HepG2 (cell line): Measurements from ENCODE around the gene UQCRHL. TPM values are rescaled to one million over a fixed set of nuclear protein-coding genes. Genes with fewer than 3 reads are reported as not detected.

Experiments used
- ATF7 ChIP-seq, 2 experiments: fragments of 450-650 bp in 1 of 2; sonication (generic) in 1 of 2; formaldehyde crosslinking in 1 of 2; IDR thresholded peaks; 2 replicates each; pipeline versions ENCODE4 v1.4.0 to v1.6.1; 2016 to 2020; ENCODE audit warnings: antibody characterized with exemption in 1 of 2, mild to moderate bottlenecking in 1 of 2, missing genetic modification reagents in 1 of 2
- FOXA1 ChIP-seq, 2 experiments: fragments of 450-650 bp in 1 of 2; sonication (generic) in 1 of 2; formaldehyde crosslinking in 1 of 2; IDR thresholded peaks; 2 replicates each; pipeline versions ENCODE4 v1.4.0 to v1.6.1; 2016 to 2020; ENCODE audit warnings: missing genetic modification reagents in 1 of 2
- GFI1 ChIP-seq: sonication (generic); formaldehyde crosslinking; IDR thresholded peaks from 2 replicates; pipeline ENCODE4 v1.5.0; 2020; ENCODE audit warnings: missing genetic modification reagents, mild to moderate bottlenecking, borderline replicate concordance
- GTF3A ChIP-seq: sonication (generic); formaldehyde crosslinking; conservative IDR thresholded peaks from 2 replicates; pipeline ENCODE4 v1.4.0; 2020; ENCODE audit warnings: mild to moderate bottlenecking, missing genetic modification reagents
- HES4 ChIP-seq: sonication (generic); formaldehyde crosslinking; IDR thresholded peaks from 2 replicates; pipeline ENCODE4 v1.9.0; 2021; ENCODE audit warnings: mild to moderate bottlenecking, missing genetic modification reagents, borderline replicate concordance
- HNRNPK ChIP-seq: fragments of 200-400 bp; formaldehyde crosslinking; IDR thresholded peaks from 2 replicates; pipeline ENCODE4 v1.6.1; 2018; ENCODE audit warnings: low read length, low read depth, moderate library complexity, mild to moderate bottlenecking; ENCODE audit not compliant: poor library complexity, severe bottlenecking
- ISL2 ChIP-seq: sonication (generic); formaldehyde crosslinking; IDR thresholded peaks from 2 replicates; pipeline ENCODE4 v1.5.0; 2020; ENCODE audit warnings: missing genetic modification reagents
- JDP2 ChIP-seq: sonication (generic); formaldehyde crosslinking; IDR thresholded peaks from 2 replicates; pipeline ENCODE4 v1.8.1; 2022; ENCODE audit warnings: missing genetic modification reagents, borderline replicate concordance
- KDM6A ChIP-seq: IDR thresholded peaks from 2 replicates; pipeline ENCODE4 v1.6.1; 2016; ENCODE audit warnings: low read depth
- KLF13 ChIP-seq: sonication (generic); formaldehyde crosslinking; IDR thresholded peaks from 2 replicates; pipeline ENCODE4 v1.4.0; 2020; ENCODE audit warnings: mild to moderate bottlenecking, missing genetic modification reagents
- MED1 ChIP-seq: sonication (generic); formaldehyde crosslinking; IDR thresholded peaks from 2 replicates; pipeline ENCODE4 v1.4.0; 2020; ENCODE audit warnings: missing genetic modification reagents
- MED13 ChIP-seq: sonication (generic); formaldehyde crosslinking; IDR thresholded peaks from 2 replicates; pipeline ENCODE4 v1.5.0; 2020; ENCODE audit warnings: missing genetic modification reagents
- SATB2 ChIP-seq: sonication (generic); formaldehyde crosslinking; IDR thresholded peaks from 2 replicates; pipeline ENCODE4 v1.5.0; 2020; ENCODE audit warnings: missing genetic modification reagents
- THAP9 ChIP-seq: sonication (generic); formaldehyde crosslinking; IDR thresholded peaks from 2 replicates; pipeline ENCODE4; 2020; ENCODE audit warnings: missing genetic modification reagents, mild to moderate bottlenecking, borderline replicate concordance
- TOE1 ChIP-seq: sonication (generic); formaldehyde crosslinking; IDR thresholded peaks from 2 replicates; pipeline ENCODE4 v1.4.0; 2020; ENCODE audit warnings: mild to moderate bottlenecking, missing genetic modification reagents
- UBTF ChIP-seq: sonication (generic); formaldehyde crosslinking; IDR thresholded peaks from 2 replicates; pipeline ENCODE4 v1.4.0; 2020; ENCODE audit warnings: mild to moderate bottlenecking, missing genetic modification reagents
- ZBTB2 ChIP-seq: sonication (generic); formaldehyde crosslinking; IDR thresholded peaks from 2 replicates; pipeline ENCODE4 v1.8.0; 2022; ENCODE audit warnings: low read depth, missing genetic modification reagents
- ZFP37 ChIP-seq: sonication (generic); formaldehyde crosslinking; IDR thresholded peaks from 2 replicates; pipeline ENCODE4 v1.4.0; 2020; ENCODE audit warnings: missing genetic modification reagents, borderline replicate concordance
- ZNF30 ChIP-seq: sonication (generic); formaldehyde crosslinking; IDR thresholded peaks from 2 replicates; pipeline ENCODE4 v1.5.0; 2020; ENCODE audit warnings: mild to moderate bottlenecking, missing genetic modification reagents
- ZNF451 ChIP-seq: sonication (generic); formaldehyde crosslinking; IDR thresholded peaks from 2 replicates; pipeline ENCODE4 v1.5.0; 2020; ENCODE audit warnings: mild to moderate bottlenecking, missing genetic modification reagents
- ZNF564 ChIP-seq: sonication (generic); formaldehyde crosslinking; IDR thresholded peaks from 2 replicates; pipeline ENCODE4 v1.8.1; 2023; ENCODE audit warnings: mild to moderate bottlenecking, missing genetic modification reagents
- ZNF768 ChIP-seq: sonication (generic); formaldehyde crosslinking; IDR thresholded peaks from 2 replicates; pipeline ENCODE4 v1.4.0; 2020; ENCODE audit warnings: missing genetic modification reagents
- ZNF792 ChIP-seq: IDR thresholded peaks from 2 replicates; pipeline ENCODE4 v1.6.1; 2016
- polyA plus RNA-seq, 8 experiments: library from polyadenylated mRNA; depleted of rRNA in 3 of 8; stranded (reverse) in 7 of 8; unstranded in 1 of 8; fragments of >200 nt; fragmentation: Illumina TruSeq in 4 of 8; extraction: Trizol in 4 of 8; gene quantifications; 2 replicates each; pipeline versions ENCODE4 v1.2.1 to v1.2.3, GENCODE V29; 2011 to 2016; ENCODE audit warnings: low read depth in 4 of 8, missing spikeins in 1 of 8, mixed read lengths in 1 of 8; ENCODE audit not compliant: insufficient read depth in 1 of 8
- total RNA-seq, 5 experiments: library from RNA; depleted of rRNA; stranded (reverse); fragments of >200 nt; fragmentation: Illumina TruSeq; extraction: Trizol; gene quantifications; 2 replicates each; pipeline ENCODE4 v1.2.3, GENCODE V29; 2016; ENCODE audit warnings: low read depth in 1 of 5

UQCRHL gene
- total and polyA plus RNA-seq, 2 of the 13 experiments (the other 11 are each of a cell fraction or from before 2014, with no cell fraction given), result 1.8 to 2.3 TPM

GRCh38 chr1:15834406-15835204 is 27.2 kb upstream of the UQCRHL start (continued):
- peak; percentile 75; the same call in 1 of the 2 replicates for TF ChIP-seq UBTF (CRISPR knock-in tag)
- peak; percentile 66; the same call in 1 of the 2 replicates for TF ChIP-seq HES4 (CRISPR knock-in tag)
- peak; percentile 84; the same call in 1 of the 2 replicates for TF ChIP-seq MED13 (CRISPR knock-in tag)
- TF ChIP-seq ATF7 (IDR thresholded peaks at IDR 0.05), result no peak
- TF ChIP-seq ATF7 (CRISPR knock-in tag; IDR thresholded peaks at IDR 0.05), result no peak
- TF ChIP-seq THAP9 (CRISPR knock-in tag), result no peak
- peak; percentile 67 for TF ChIP-seq HNRNPK
- no peak; the same call in 1 of the 2 replicates for TF ChIP-seq GFI1 (CRISPR knock-in tag)
- TF ChIP-seq ZFP37 (CRISPR knock-in tag), result 0 out of 2 replicates have a peak, but pooled peaks have one; percentile 54
- TF ChIP-seq ZNF564 (CRISPR knock-in tag), result peak; percentile 86
- TF ChIP-seq JDP2 (CRISPR knock-in tag), result no peak
- no peak for TF ChIP-seq SATB2 (CRISPR knock-in tag)
- no peak for TF ChIP-seq FOXA1 (IDR thresholded peaks at IDR 0.05)
- no peak for TF ChIP-seq FOXA1 (CRISPR knock-in tag; IDR thresholded peaks at IDR 0.05)
- TF ChIP-seq KLF13 (CRISPR knock-in tag), result no peak
- TF ChIP-seq ZNF792, result peak; percentile 63; the same call in 1 of the 2 replicates
- TF ChIP-seq ZNF30, result peak; percentile 78; the same call in 1 of the 2 replicates
- no peak for TF ChIP-seq TOE1 (CRISPR knock-in tag)
- no peak; the same call in none of the 2 replicates for TF ChIP-seq ZNF768 (CRISPR knock-in tag)
- 0 out of 2 replicates have a peak, but pooled peaks have one; percentile 18 for TF ChIP-seq ZNF451 (CRISPR knock-in tag)
- peak; percentile 78; the same call in 1 of the 2 replicates for TF ChIP-seq ZBTB2
- TF ChIP-seq ISL2 (CRISPR knock-in tag), result peak; percentile 84
- peak; percentile 93 for TF ChIP-seq MED1 (CRISPR knock-in tag)
- peak; percentile 54; the same call in 1 of the 2 replicates for TF ChIP-seq KDM6A (CRISPR knock-in tag)
- TF ChIP-seq GTF3A (CRISPR knock-in tag), result no peak
